H1 (cell line): ENCODE results near the gene HABP2.

ENCODE experiments used
- JUND ChIP-seq: IDR thresholded peaks from 2 replicates; pipeline ENCODE4 v1.6.1; 2011; ENCODE audit warnings: mild to moderate bottlenecking, improper control_type of control experiment, low read length
- MAX ChIP-seq: IDR thresholded peaks from 2 replicates; pipeline ENCODE4 v1.6.1; 2012; ENCODE audit warnings: inconsistent platforms
- POLR2A ChIP-seq, 2 experiments: IDR thresholded peaks; 1 replicate in 1 of 2; 2 replicates in 1 of 2; pipeline ENCODE4 v1.6.1; 2011; ENCODE audit warnings: low read depth in 2 of 2, low read length in 2 of 2, mild to moderate bottlenecking in 2 of 2; ENCODE audit errors: control extremely low read depth in 1 of 2
- RNF2 ChIP-seq: fragments of 200-900, 300-1000 bp; sonication (generic); IDR thresholded peaks from 2 replicates; pipeline ENCODE4 v1.7.1; 2016; ENCODE audit warnings: borderline replicate concordance, low read depth, mild to moderate bottlenecking, antibody characterized with exemption, low read length; ENCODE audit not compliant: poor library complexity, severe bottlenecking; ENCODE audit errors: missing control alignments
- TF ChIP-seq, protein P1 (sequence below), 3 experiments: IDR thresholded peaks; 1 replicate in 2 of 3; 2 replicates in 1 of 3; pipeline versions ENCODE4 v1.5.1 to v1.6.1; 2011; ENCODE audit warnings: low read length in 3 of 3, mild to moderate bottlenecking in 3 of 3, inconsistent platforms in 2 of 3, low read depth in 1 of 3, moderate library complexity in 1 of 3; ENCODE audit not compliant: insufficient read depth in 1 of 3; ENCODE audit errors: control extremely low read depth in 1 of 3

- TF ChIP-seq MAX (no peak), RNF2 (no peak), JUND (no peak), POLR2A (IDR thresholded peaks at IDR 0.05; ENCODE audit: control extremely low read depth in 1 of 2, low read depth in 2 of 2, low read length in 2 of 2) (no peak)
- TF ChIP-seq, protein P1, sequence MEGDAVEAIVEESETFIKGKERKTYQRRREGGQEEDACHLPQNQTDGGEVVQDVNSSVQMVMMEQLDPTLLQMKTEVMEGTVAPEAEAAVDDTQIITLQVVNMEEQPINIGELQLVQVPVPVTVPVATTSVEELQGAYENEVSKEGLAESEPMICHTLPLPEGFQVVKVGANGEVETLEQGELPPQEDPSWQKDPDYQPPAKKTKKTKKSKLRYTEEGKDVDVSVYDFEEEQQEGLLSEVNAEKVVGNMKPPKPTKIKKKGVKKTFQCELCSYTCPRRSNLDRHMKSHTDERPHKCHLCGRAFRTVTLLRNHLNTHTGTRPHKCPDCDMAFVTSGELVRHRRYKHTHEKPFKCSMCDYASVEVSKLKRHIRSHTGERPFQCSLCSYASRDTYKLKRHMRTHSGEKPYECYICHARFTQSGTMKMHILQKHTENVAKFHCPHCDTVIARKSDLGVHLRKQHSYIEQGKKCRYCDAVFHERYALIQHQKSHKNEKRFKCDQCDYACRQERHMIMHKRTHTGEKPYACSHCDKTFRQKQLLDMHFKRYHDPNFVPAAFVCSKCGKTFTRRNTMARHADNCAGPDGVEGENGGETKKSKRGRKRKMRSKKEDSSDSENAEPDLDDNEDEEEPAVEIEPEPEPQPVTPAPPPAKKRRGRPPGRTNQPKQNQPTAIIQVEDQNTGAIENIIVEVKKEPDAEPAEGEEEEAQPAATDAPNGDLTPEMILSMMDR (IDR thresholded peaks at IDR 0.05; ENCODE audit: control extremely low read depth in 1 of 3, insufficient read depth in 1 of 3, low read depth in 1 of 3, low read length in 3 of 3), result no peak
These were observed 8.5 kb upstream of the HABP2 start for GRCh38 chr10:113544392-113544791.
